HG02763 (cell line): ENCODE data around the gene NFATC3.
A peak's percentile ranks its signal among the peaks of the same experiment; 100 is the strongest.

Experiments used
- ATAC-seq: cut with Tn5 transposase; IDR thresholded peaks from one replicate; pipeline ENCODE4 v1.9.1; 2021; ENCODE audit warnings: mild to moderate bottlenecking, moderate library complexity; ENCODE audit not compliant: unreplicated experiment

The NFATC3 gene

DNA sequence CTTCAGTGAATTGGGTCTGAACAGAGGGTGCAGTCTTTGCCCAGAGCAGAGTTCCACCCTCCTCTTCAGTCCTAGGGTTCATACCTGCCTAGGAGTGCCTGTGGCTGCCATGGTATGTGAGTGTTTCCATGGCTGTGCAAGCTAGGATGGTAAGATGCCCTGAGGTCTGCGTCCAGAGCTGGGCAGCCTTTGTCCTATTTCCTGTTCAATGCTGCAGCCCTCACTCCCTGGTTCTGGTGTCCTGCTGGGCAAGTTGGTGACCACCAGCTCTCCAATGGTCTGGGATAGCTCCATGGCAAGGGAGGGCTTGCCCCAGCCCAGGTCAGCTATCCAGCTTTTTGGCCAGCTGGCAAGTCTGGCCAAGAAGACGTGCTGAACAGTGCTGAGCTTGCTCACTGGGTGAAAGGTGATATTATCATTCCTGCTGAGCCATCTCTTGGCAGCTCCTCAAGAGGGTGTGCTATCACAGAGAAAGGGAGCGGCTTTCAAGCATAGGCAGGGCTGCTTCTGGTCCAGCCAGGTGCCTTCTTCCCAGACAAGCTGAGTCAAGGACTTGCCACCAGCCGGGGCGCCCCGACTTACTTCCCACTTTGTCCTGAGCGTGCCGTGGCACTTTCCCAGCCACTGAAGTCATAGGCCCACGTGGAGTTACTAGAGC, 13.0 kb upstream of the NFATC3 start:
- no peak for ATAC-seq

DNA sequence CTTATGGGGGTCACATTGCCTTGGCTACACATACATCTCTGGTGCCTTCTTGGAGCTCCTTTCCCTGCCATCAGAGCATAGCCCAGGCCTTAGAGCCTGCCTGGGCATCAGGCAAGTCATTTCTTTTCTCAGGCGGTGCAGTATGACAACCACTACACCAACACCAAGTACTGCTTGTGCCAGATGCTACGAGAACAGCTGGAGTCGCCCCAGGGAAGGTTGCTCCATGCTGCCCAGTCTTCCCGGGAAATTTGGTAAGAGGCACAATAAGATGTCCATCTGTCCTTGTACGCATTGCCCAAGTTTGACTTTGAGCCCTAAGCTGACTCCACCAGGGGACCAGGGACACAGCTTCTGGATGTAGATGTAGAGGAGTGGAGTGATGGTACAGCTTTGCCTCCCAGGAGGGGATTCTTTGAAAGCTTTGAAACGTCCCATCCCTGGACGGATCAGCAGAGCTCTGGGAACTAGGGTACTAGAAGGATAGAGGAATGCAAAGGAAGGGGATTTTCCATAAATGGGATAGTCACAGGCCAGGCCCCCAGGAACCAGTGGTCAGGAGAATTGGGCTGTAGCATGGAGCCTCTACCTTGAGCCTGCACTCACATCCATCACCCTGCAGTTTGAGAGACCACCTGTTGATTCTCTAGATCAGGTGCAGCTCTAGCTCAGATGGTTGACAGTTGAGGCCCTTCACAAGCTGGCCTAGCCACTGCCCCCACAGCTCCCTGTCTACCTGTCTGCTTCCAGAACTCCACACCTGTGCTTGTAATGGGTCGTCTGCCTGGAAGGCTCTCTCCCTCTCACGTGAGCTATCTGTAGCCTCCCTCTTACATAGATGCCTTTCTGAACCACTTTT, 11.0 kb upstream of the NFATC3 start:
- no peak for ATAC-seq

DNA sequence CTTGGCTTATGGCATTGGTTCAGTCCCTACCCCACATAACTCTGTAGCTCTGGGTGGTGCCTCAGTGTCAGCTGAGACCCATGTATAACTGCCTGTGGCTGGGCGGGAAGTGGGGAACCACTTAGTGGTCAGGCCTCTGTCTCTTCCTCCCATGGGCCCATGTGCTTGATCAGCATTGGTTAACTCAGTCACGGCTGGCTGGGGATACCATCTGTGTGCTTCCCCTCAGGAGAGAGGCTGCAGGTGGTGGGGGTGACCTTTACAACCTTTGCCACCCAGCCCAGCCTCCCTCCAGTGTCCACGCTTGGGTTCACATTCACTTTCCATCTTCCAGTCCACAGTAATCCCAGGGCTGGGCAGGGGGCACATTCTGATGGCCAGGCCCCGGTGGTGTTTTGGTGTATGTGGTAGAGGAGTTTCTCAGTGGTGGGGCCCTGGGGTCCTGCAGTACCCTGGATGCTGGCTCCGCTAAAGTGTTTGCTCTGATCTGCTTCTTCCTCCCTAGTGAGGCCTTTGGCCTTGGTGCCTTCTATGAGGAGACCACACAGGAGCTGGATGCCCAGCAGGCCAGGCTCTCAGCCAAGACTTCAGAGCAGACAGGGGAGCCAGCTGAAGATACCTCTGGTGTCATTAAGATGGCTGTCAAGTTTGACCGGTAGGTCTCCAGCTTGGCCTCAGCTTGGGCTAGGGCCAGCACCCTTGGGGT, 10.2 kb upstream of the NFATC3 start:
- ATAC-seq, result peak; percentile 77

DNA sequence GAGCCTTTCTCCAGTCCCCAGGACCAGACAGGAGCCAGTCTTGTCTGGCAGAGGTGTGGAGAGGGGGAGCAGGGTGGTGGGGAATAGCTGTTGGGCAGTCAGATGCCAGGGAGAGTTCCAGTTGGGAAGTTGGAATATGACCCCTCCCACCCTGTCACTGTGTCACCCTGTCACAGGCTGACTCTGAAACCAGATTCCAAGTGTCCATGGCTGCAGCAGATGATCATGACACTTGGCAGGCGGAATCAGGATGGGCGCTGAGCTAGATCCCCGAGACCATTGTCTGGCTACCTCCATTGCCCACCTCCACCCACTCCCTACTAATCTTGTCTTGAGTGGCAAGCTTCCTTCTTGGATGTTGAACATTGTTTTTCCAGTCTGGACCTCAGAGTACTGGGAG, 9.2 kb upstream of the NFATC3 start:
- ATAC-seq, result no peak

DNA sequence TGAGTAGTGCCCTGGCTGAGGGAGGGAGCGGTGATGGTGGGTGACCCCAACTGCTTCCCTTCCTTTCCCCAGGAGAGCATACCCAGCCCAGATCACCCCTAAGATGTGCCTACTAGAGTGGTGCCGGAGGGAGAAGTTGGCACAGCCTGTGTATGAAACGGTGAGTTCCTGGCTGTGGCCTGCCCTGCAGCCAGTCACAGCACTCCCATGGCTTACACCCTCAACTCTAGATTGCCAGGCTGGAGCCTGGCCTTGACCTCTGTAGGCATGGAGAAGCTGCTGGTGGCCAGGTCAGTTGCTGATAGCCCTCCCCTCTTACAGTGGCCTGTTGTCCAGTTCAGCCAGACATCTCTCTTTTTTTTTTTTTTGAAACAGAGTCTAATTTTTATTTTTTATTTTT, 8.6 kb upstream of the NFATC3 start:
- ATAC-seq, result no peak

DNA sequence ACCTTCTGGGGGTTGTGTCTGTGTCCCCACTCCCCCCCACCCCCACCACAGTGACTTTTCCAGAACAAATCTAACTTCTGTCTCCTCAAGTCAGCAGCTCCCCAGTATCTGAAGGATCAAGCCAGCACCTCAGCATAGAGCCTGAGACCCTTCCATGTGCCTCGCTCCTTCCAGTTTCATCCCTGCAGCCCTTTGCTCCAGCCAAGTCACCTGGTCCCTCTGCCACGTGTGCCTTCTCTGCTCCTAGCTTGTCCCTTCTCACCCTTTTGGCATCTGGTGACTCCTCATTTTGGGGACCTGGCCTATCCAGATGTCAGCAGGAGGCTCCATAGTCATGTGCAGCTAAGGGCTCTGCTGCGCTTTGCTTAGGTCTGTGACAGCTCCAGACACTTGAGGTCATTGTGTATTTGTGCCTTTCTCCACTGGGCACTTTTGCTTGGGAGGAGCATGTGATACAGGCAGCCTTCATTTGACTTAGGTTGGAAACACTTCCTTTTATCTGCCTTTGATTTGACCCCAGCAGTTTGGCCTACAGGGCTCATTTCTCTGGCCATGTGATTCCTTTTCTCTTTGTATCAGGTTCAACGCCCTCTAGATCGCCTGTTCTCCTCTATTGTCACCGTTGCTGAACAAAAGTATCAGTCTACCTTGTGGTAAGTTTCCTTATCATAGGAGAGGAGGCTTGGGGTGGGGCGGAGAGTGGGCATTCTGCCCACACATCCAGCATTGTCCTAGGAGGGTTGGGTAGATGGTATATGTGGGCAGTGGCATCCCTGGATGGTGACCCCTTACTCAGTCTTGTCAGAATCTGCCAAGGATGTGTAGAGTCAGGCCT, 7.1 kb upstream of the NFATC3 start:
- no peak for ATAC-seq

DNA sequence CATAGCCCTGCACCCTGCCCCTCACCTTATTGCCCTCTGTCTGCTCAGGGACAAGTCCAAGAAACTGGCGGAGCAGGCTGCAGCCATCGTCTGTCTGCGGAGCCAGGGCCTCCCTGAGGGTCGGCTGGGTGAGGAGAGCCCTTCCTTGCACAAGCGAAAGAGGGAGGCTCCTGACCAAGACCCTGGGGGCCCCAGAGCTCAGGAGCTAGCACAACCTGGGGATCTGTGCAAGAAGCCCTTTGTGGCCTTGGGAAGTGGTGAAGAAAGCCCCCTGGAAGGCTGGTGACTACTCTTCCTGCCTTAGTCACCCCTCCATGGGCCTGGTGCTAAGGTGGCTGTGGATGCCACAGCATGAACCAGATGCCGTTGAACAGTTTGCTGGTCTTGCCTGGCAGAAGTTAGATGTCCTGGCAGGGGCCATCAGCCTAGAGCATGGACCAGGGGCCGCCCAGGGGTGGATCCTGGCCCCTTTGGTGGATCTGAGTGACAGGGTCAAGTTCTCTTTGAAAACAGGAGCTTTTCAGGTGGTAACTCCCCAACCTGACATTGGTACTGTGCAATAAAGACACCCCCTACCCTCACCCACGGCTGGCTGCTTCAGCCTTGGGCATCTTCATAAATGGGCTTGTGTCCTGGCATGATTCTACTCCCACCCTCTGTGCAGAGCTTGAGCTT, 6.3 kb upstream of the NFATC3 start:
- no peak for ATAC-seq

DNA sequence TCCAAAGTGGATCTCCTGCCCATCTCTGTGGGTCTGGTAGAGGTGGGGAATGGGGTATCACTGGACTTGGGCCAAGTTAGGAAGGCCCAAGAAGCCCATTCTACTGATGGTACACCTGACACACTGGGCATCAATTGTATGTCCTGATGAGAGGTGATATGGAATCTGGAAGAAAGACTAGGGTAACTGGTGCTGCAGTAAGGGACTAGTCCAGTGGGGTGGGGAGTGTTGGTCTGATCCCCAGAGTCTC, 5.9 kb upstream of the NFATC3 start:
- ATAC-seq, result no peak

DNA sequence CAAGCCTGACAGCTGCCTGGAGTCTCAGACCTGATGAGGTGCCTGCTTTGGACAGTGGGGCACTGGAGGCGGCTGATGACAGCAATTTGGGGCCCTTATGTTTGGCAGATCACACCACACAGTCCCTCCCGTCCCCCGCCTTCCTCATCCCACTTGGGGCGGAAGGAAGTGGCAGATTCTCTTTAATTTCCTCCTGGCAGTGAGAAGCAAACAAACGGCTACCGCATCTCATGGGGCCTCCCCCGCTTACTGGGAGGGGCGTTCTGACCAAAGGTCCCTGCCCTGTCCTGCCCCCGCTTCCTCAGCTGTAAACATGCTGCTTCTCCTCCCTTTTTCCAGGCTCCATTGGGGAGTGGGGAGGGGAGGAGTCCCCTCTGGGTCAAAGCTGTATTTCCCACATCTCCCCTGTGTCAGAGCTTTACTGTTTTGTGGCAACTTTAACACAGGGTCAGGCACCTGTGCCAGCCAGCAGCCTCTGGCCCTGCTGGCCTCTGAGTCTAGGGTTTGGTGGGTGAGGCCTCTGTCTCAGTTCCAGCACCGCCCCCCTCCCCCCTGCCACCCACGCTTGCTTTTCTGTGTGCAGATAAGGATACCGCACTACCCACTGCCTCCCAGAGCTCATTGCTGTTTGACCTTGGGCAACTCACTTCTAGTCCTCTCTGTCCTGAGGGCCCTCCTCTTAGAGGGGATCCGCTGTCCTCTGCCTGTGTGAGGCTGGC, 5.4 kb upstream of the NFATC3 start:
- no peak for ATAC-seq

DNA sequence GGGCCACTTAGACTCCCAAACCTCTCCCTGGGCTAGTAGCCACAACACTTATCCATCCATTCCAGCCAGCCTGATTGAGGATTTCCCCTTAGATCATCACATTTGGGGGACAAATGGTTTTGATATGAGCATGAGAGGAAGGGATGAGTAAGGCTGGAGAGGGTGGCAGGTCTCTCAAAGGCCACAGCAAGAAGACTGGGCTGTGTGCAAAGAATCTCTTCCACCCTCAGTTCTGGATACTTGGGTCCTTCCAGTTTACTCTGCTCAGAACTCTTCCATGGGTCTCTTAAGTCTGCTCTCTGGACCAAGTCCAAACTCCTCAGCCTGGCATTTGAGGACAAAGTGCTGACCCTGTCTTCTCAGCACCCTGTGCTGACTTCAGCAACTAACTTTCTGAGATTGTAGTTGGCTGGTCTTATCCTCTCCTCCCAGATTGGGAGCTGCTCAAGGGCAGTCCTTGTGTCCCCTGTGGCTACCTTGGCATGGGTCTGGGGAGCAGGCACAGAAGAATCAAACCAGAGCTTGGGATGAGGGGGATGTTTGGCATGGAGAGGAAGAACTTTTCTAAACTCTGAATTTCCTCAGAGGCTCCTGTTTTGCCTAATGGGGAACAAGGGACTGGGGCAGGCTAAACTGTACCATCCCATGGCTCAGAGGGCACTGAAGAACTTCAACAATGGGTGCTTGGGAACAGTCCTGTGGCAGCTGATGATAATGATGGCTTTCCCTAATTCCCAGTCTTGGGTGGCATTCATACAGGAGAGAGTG, 3.1 kb upstream of the NFATC3 start:
- ATAC-seq, result no peak

DNA sequence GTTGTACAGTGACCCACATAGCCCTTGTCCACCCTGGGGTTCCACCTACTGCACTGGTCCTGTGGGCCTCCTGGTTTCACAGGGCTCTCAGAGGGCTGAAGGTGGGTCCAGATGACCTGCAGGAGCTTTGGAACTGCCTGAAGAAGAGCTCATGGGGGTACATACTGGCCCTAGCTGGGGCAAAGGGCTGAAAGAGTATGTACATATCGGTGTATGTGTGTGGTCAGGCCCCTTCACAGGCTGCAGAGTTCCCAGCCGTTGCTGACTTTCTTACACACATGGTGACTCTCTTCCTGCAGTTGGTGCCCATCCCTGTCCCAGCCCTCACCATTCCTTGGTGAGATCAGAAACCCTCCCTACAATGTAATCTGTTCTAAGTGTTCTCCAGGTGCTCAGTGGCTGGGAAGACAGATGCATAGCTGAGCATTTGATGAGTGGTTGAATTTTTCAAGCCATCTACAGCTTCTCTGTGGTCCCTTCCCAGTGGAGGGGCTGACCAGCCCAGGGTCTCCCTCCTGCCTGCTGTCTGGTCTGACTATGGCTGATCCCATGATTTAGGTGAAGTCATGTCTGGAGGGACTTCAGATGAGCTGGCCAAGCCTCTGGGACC, 2.4 kb upstream of the NFATC3 start:
- ATAC-seq, result no peak

DNA sequence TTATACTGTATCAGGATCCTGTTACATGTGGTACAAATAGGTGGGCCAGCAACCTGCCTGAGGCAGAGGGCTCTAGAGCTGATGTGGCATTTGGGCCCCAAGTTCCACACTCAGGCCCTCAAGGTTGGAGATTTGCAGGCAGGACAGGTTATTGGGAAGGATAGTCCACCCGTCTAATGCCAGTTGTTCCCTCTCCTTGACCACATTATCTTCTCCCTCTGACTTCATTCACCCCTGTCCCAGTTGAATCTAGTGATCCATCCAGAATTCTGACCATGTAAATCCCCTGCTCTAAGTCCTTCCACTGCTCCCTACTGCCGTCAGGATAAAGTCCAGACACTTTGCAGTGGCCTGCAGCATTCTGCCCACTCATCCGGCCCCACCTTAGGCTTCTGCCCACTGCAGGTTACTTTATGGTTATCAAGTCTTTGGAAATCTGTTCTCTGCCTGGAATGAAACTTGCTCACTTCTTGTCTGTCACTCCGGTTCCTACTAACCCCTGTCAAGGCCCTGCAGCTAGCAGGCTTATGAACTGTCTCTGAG, 1.9 kb upstream of the NFATC3 start:
- ATAC-seq, result no peak

DNA sequence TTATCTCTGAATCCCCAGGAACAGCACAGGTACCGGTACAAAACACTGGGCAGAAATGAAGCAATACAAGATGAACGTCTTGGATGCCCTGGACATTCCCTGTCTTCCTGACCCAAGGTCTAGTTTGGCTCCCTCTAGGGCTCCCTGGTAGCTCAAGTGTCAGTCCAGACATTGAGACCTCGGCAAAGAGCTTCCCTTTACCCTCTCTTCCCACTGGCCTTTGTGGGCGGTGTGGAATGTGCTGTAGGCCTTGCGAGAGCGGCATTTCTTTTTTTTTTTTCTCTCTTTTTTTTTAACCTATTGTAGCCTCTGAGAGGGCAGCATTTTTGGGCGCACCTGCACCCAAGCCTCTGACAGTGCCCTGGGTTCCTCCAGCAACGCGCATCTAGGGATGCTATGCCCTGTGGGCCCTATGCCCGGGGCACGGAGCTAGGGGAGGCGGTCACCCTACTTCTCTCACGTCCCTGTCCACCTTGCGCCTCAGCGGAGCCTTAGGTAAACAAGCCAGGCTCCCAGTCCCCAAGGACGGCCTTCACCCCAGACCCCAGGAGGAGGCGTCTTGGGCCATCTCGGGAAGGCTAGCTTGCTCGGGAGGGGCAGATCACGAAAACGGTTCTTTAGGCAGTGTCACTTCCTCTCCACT, 1.2 kb upstream of the NFATC3 start:
- no peak for ATAC-seq

DNA sequence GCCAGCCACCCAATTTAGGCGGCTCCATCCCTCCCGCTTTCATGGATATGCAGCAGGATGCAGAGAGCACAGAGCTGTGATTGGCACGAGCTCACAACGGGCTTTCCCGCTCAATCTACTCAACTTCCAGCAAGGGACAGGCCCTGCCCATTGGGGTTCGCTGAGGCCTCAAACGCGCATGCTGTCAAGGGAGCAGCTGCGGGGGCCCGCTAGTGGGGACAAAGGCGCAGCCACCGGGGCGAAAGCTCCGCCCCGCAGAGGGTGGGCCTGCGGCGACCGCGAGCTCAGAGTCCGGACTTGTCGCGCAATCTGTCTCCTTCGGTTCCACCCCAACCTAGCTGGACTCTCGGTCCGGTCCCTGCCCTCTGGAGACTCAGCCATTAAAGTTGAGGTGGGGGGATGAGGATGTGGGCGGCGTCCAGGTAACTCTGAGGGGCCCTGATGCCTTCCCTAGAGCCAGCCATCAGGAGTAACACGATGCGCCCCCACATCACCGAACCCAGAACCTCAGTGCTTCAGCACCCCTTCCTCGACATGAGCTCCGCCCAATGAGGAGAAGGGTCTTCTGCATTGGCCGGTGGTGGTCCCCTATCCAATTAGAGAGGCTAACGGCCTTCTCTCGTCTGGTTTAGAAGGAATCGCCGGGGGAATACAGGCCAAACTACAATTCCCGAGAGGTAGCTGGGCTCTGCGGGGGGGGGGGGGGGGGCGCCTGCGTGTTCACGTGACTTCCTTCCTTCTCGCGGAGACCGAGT, 489 bp upstream of the NFATC3 start:
- peak; percentile 53 for ATAC-seq

DNA sequence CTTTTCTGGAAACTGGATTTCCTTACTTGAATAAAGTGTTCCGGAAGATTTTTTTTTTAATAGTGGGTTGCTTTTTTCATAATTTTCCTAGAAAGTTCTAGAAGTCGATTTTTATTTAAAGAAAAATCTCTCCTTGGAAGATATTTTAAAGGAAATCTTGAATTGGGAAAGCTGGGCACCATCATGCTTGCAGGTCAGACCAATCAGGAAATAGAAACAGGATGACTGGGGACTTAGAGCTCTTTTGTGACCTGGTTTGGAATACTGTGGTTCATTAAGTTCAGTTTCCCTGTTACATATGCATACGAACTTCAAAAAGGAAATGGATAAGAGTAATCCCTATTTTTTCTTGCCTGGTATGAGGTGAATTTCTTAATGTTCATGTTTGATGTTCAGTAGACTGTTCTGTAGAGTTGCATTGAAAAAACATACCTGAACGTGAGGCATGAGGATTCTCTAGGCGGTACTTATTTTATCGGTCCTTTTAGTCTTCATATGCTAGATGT, 1.2 kb downstream of the NFATC3 start:
- no peak for ATAC-seq

DNA sequence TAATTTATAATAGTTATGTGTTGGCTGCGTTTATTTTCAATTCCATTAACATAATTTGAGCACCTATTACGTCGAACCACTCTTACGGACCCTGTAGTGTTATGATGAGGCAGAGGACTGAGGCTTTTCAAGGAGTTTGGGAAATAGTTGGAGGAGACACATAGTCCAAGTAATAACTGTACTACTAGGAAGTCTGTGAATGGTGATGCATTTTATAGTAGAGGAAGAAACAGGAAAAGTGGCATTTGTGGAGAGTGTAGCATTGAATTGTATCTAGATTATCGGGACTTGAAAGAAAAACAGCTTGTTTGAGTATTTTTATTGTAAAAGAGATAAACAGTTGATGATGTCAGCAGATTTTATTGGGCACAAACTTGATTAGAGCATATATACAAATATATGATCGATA, 1.7 kb downstream of the NFATC3 start:
- no peak for ATAC-seq

DNA sequence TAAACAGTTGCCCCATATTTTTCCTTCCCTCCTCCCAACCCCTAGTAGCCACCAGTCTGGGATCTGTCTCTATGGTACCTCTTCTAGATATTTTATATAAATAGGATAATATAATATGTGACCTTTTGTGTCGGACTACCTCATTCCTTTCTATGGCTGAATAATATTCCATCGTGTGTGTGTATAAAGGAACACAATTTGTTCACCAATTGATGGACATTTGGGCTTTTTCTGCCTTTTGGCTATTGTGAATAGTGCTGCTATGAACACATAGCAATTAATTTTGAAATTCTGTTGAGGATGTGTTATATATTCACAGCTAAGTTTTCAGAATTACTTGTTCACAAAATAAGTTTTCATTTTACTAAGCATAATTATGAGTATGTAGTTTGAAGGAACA, 2.5 kb downstream of the NFATC3 start:
- ATAC-seq, result no peak
